Measurements from ENCODE around the gene LRP3. TPM values are rescaled to one million over a fixed set of nuclear protein-coding genes. Genes with fewer than 3 reads are reported as not detected.

Gene LRP3
- polyA plus RNA-seq, 1 of the 3 experiments (the other 2 are of a cell fraction) = 8.2 TPM

- no peak for DNase-seq
- H3K9me2 ChIP-seq = no peaks in the 10 kb centered on the region
- H2AFZ ChIP-seq (ENCODE audit: low read depth) = no peak overlapping the region
- no peak overlapping the region for H3K4me2 ChIP-seq
- H3K27ac ChIP-seq (ENCODE audit: low read depth in 2 of 2, low read length in 1 of 2) = no peak overlapping the region
- no peaks in the 10 kb centered on the region for H3K9me3 ChIP-seq
- H3K79me2 ChIP-seq (ENCODE audit: insufficient read depth) = no peaks in the 10 kb centered on the region
- no peak overlapping the region for H3K9ac ChIP-seq
- ChIA-PET CTCF (interaction anchor here (1.4 to 2.6 kb wide), 4 partner anchors 12 to 520 kb away, joined by 3 to 9 read pairs (median 7); no protein-coding TSS in a partner anchor), POLR2A (no interaction called here)
- WGBS (ENCODE audit: low lambda C conversion rate) = 72% methylated on average over 2 of the region's 2 CpGs
- H3K4me3 ChIP-seq (ENCODE audit: low read depth in 2 of 2, low read length in 1 of 2) = no peak overlapping the region
- peaks cover 0 to 12% of the 10 kb centered on the region in 2 experiments; a peak in 1 of 4 replicates for H3K4me1 ChIP-seq (ENCODE audit: control insufficient read depth in 1 of 2, insufficient read depth in 2 of 2, low read depth in 1 of 2, low read length in 1 of 2)
- no peaks in the 10 kb centered on the region for H3K36me3 ChIP-seq (replicated peaks in 1 of 2; ENCODE audit: control insufficient read depth in 1 of 2, insufficient read depth in 2 of 2, low read length in 1 of 2)
- TF ChIP-seq YY1 (IDR thresholded peaks at IDR 0.05; ENCODE audit: low read depth) (no peak), FOSL2 (IDR thresholded peaks at IDR 0.05; ENCODE audit: borderline replicate concordance, low read depth) (no peak), GABPA (IDR thresholded peaks at IDR 0.05; ENCODE audit: low read depth) (no peak), RAD21 (IDR thresholded peaks at IDR 0.05; ENCODE audit: low read length) (no peak), RXRA (IDR thresholded peaks at IDR 0.05; ENCODE audit: borderline replicate concordance, low read depth) (no peak), TAF1 (IDR thresholded peaks at IDR 0.05; ENCODE audit: borderline replicate concordance, low read depth, low read length) (no peak), EP300 (IDR thresholded peaks at IDR 0.05; ENCODE audit: borderline replicate concordance in 1 of 2, low read depth in 1 of 2, low read length in 1 of 2) (no peak)
- TF ChIP-seq, protein P1, sequence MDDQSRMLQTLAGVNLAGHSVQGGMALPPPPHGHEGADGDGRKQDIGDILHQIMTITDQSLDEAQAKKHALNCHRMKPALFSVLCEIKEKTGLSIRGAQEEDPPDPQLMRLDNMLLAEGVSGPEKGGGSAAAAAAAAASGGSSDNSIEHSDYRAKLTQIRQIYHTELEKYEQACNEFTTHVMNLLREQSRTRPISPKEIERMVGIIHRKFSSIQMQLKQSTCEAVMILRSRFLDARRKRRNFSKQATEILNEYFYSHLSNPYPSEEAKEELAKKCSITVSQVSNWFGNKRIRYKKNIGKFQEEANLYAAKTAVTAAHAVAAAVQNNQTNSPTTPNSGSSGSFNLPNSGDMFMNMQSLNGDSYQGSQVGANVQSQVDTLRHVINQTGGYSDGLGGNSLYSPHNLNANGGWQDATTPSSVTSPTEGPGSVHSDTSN (IDR thresholded peaks at IDR 0.05) = no peak
- TF ChIP-seq, protein P2, sequence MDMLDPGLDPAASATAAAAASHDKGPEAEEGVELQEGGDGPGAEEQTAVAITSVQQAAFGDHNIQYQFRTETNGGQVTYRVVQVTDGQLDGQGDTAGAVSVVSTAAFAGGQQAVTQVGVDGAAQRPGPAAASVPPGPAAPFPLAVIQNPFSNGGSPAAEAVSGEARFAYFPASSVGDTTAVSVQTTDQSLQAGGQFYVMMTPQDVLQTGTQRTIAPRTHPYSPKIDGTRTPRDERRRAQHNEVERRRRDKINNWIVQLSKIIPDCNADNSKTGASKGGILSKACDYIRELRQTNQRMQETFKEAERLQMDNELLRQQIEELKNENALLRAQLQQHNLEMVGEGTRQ (IDR thresholded peaks at IDR 0.05; ENCODE audit: borderline replicate concordance, low read depth, low read length) = no peak
- no peaks in the 10 kb centered on the region for H3F3A ChIP-seq (replicated peaks; ENCODE audit: insufficient read depth)
- no peaks in the 10 kb centered on the region for H3K27me3 ChIP-seq (ENCODE audit: insufficient read depth)
- H4K20me1 ChIP-seq (ENCODE audit: insufficient read depth) = no peaks in the 10 kb centered on the region
Observed at GRCh38 chr19:33257828-33258227, 63.7 kb downstream of the LRP3 start.

Other genes starting within 250 kb of the LRP3 start
- gene CEP89, start 222.4 kb upstream of the LRP3 start, polyA plus RNA-seq (2012; rRNA removed) = 15.7 and 16.4 TPM in 2 replicates
- gene FAAP24, start 222.1 kb upstream of the LRP3 start, polyA plus RNA-seq (2012; rRNA removed) = 3.3 and 3.9 TPM in 2 replicates
- gene RHPN2, start 129.4 kb upstream of the LRP3 start, polyA plus RNA-seq (2012; rRNA removed) = 7.0 and 9.2 TPM in 2 replicates
- gene GPATCH1, start 113.1 kb upstream of the LRP3 start, polyA plus RNA-seq (2012; rRNA removed) = 5.9 and 6.3 TPM in 2 replicates
- gene WDR88, start 62.2 kb upstream of the LRP3 start, polyA plus RNA-seq (2012; rRNA removed) = 0.03 TPM in 1 of 2 replicates, not detected in the other
- 0.02 TPM in 1 of 2 replicates, not detected in the other for gene SLC7A10, start 31.5 kb downstream of the LRP3 start, polyA plus RNA-seq (2012; rRNA removed)
- 0.06 and 0.15 TPM in 2 replicates for gene CEBPA, start 108.2 kb downstream of the LRP3 start, polyA plus RNA-seq (2012; rRNA removed)
- gene CEBPG, start 179.4 kb downstream of the LRP3 start, polyA plus RNA-seq (2012; rRNA removed) = 9.1 and 9.5 TPM in 2 replicates

All from SK-N-SH (cell line).